ENCODE data around the gene TIAM2. TPM values are rescaled to one million over a fixed set of nuclear protein-coding genes. Genes with fewer than 3 reads are reported as not detected.

Gene TIAM2
- total and polyA plus RNA-seq, 2 donors, result 12.1 to 26.8 TPM

GRCh38 chr6:155155787-155156447, 160.8 kb downstream of the TIAM2 start:
- Histone ChIP-seq H3K36me3 (ENCODE audit: insufficient read depth) (no peaks in the 10 kb centered on the region), H3K27ac (ENCODE audit: low read depth) (no peak overlapping the region), H3K4me1 (ENCODE audit: insufficient read depth) (no peaks in the 10 kb centered on the region), H3K4me3 (ENCODE audit: low read depth, low read length) (no peak overlapping the region)
- DNase-seq (ENCODE audit: extremely low spot score), result no peak
- WGBS, result 90% methylated on average over 10 of the region's 10 CpGs

DNA sequence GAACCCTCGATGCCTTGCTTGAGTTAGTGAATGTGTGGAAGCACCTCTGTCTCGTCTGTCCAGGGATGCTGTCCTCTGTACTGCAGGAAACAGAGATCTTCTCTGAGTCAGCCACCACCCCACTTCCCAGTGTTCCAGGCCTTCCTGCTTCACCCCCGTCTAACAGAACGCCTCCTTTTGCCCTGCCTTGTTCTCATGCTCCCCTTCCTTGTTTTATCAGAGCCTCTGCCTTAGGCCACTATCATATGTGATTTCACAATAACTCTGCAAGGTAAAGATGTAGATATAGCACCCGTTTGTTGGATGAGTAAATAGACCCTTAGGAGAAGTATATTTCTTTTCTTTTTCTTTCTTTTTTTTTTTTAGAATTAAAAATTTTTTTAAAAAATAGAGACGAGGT, 162.0 kb downstream of the TIAM2 start:
- Histone ChIP-seq H3K4me3 (ENCODE audit: low read depth, low read length) (no peak overlapping the region), H3K4me1 (ENCODE audit: insufficient read depth) (no peaks in the 10 kb centered on the region), H3K36me3 (ENCODE audit: insufficient read depth) (no peaks in the 10 kb centered on the region), H3K27ac (ENCODE audit: low read depth) (no peak overlapping the region)
- no peak for DNase-seq (ENCODE audit: extremely low spot score)
- WGBS, result 80% methylated on average over 6 of the region's 6 CpGs

DNA sequence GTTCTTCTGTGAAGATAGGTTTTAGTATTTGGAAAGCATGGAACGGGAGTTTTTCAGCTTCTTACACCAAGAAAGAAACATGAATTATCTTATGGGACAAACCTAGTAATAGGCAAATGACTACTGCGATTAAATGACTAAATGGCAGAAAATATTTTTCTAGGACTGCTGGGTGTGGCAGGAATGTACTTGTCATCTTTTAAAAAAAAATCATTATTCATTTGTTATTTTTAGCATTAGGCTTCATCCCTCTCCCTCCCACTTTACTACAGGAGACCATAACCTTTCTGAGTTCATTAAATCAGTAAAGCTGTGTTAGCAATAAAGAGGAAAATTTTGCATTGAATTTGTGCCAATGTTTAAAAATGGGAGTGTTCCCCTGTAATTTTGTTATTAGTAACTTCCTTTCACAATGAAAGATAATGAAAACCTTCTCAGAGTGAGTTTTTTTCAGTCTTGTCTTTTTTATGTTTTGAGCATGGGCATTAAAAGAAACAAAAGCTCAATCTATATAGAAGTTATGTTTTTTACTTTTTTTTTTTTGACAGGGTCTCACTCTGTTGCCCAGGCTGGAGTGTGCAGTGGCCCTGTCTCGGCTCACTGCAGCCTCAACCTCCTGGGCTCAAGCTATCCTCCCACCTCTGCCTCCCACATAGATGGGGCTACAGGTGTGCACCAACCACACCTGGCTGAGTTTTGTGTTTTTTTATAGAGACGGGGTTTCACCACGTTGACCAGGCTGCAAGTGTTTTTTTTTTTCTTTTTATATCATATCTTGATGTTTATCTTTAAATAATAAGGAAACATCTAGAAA, 163.1 kb downstream of the TIAM2 start:
- no peak overlapping the region for H3K4me3 ChIP-seq (ENCODE audit: low read depth, low read length)
- WGBS, result 58% methylated on average over 5 of the region's 5 CpGs
- no peak overlapping the region for H3K27ac ChIP-seq (ENCODE audit: low read depth)
- DNase-seq (ENCODE audit: extremely low spot score), result no peak
- H3K36me3 ChIP-seq (ENCODE audit: insufficient read depth), result no peaks in the 10 kb centered on the region
- no peaks in the 10 kb centered on the region for H3K4me1 ChIP-seq (ENCODE audit: insufficient read depth)

GRCh38 chr6:155162682-155163081, 167.6 kb downstream of the TIAM2 start:
- no peak overlapping the region for H3K27ac ChIP-seq (ENCODE audit: low read depth)
- no peak for DNase-seq (ENCODE audit: extremely low spot score)
- no peaks in the 10 kb centered on the region for H3K36me3 ChIP-seq (ENCODE audit: insufficient read depth)
- H3K4me3 ChIP-seq (ENCODE audit: low read depth, low read length), result no peak overlapping the region
- 89% methylated on average over 3 of the region's 3 CpGs for whole genome bisulfite sequencing
- H3K4me1 ChIP-seq (ENCODE audit: insufficient read depth), result no peaks in the 10 kb centered on the region

DNA sequence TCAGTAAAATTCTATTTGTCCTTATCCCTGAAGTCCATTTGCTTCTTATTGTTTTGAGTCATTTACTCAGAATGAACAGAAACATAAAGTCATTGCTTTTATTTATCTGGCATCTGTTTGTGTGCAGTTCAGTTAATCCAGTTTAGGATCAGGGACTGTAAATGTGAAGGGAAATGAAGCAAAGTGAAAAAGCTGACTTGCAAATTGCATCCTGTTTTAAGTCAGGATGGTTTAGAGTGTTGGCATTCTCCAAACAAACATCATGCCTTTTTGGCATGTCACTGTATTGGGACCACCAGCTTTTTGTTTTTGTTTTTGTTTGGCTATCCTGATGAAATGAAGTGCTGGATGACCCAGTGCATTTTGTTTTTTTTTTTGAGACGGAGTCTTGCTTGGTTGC, 168.5 kb downstream of the TIAM2 start:
- no peak overlapping the region for H3K27ac ChIP-seq (ENCODE audit: low read depth)
- H3K4me1 ChIP-seq (ENCODE audit: insufficient read depth), result no peaks in the 10 kb centered on the region
- 79% methylated on average over 1 of the region's 1 CpG for WGBS
- no peak overlapping the region for H3K4me3 ChIP-seq (ENCODE audit: low read depth, low read length)
- no peaks in the 10 kb centered on the region for H3K36me3 ChIP-seq (ENCODE audit: insufficient read depth)
- no peak for DNase-seq (ENCODE audit: extremely low spot score)

- no peaks in the 10 kb centered on the region for H3K36me3 ChIP-seq (ENCODE audit: insufficient read depth)
- WGBS, result 87% methylated on average over 12 of the region's 12 CpGs
- H3K27ac ChIP-seq (ENCODE audit: low read depth), result no peak overlapping the region
- H3K4me1 ChIP-seq (ENCODE audit: insufficient read depth), result no peaks in the 10 kb centered on the region
- DNase-seq (ENCODE audit: extremely low spot score), result no peak
- H3K4me3 ChIP-seq (ENCODE audit: low read depth, low read length), result no peak overlapping the region
These were observed 170.1 kb downstream of the TIAM2 start for GRCh38 chr6:155165029-155165710.

DNA sequence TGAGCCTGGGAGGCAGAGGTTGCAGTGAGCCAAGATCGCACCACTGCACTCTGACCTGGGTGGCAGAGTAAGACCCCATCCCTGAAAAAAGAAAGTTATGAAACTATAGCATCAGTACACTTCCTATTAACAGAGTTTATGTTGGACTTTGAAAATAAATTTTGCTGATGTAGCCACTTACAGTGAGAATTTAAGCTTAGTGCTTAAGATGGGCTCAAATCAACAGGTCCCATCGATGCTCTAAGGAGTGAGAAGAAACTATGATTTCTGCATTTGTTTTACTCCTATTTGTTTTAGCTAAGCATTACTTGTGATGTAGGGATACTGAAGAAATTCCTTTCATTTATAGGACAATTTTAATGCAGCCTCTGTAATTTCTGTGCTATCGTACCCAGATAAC, 175.4 kb downstream of the TIAM2 start:
- no peaks in the 10 kb centered on the region for H3K36me3 ChIP-seq (ENCODE audit: insufficient read depth)

DNA sequence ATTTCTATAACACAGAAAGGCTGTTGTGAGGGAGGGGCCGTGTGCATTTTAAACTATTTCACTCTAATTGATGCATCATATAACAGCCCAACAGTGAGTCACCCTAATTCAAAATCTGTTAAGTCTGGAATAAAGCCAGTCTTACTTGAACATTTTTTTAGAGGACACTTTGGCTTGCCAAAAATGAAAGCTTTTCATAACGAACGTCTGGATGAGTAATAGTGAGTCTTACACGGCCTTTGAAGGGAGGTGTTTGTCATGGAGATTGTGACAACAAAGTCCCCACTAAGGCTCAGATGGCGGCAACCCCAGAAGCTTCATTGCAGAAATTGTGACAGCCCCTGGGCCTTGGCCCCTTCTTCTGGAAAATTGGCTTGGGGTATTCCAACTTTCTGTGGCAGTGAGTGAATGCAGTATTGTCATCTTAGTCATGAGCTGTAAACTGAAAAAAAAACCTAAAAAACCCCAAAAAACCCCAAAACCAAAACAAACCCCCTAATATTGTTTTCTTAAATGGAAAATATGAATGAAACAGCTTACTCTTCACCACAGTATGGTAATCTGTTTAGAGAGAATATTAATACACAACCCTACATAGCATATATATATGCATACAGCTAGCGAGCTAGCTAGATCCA, 176.1 kb downstream of the TIAM2 start:
- Histone ChIP-seq H3K36me3 (ENCODE audit: insufficient read depth) (no peaks in the 10 kb centered on the region), H3K27ac (ENCODE audit: low read depth) (no peak overlapping the region), H3K4me1 (ENCODE audit: insufficient read depth) (no peaks in the 10 kb centered on the region), H3K4me3 (ENCODE audit: low read depth, low read length) (no peak overlapping the region)
- 16% methylated on average over 6 of the region's 6 CpGs for WGBS
- no peak for DNase-seq (ENCODE audit: extremely low spot score)

More for the DNA sequence above, 175.4 kb downstream of the TIAM2 start:
- Histone ChIP-seq H3K4me1 (ENCODE audit: insufficient read depth) (no peaks in the 10 kb centered on the region), H3K4me3 (ENCODE audit: low read depth, low read length) (no peak overlapping the region), H3K27ac (ENCODE audit: low read depth) (no peak overlapping the region)
- WGBS, result 75% methylated on average over 3 of the region's 3 CpGs
- DNase-seq (ENCODE audit: extremely low spot score), result no peak

GRCh38 chr6:155171747-155172449, 176.8 kb downstream of the TIAM2 start:
- no peaks in the 10 kb centered on the region for H3K36me3 ChIP-seq (ENCODE audit: insufficient read depth)
- H3K27ac ChIP-seq (ENCODE audit: low read depth), result no peak overlapping the region
- no peak overlapping the region for H3K4me3 ChIP-seq (ENCODE audit: low read depth, low read length)
- DNase-seq (ENCODE audit: extremely low spot score), result peak; percentile 37
- WGBS, result 38% methylated on average over 7 of the region's 7 CpGs
- no peaks in the 10 kb centered on the region for H3K4me1 ChIP-seq (ENCODE audit: insufficient read depth)

- H3K36me3 ChIP-seq (ENCODE audit: insufficient read depth), result no peaks in the 10 kb centered on the region
- no peak overlapping the region for H3K4me3 ChIP-seq (ENCODE audit: low read depth, low read length)
- WGBS, result 86% methylated on average over 5 of the region's 5 CpGs
- H3K27ac ChIP-seq (ENCODE audit: low read depth), result no peak overlapping the region
- DNase-seq (ENCODE audit: extremely low spot score), result no peak
- H3K4me1 ChIP-seq (ENCODE audit: insufficient read depth), result no peaks in the 10 kb centered on the region
These were observed 178.4 kb downstream of the TIAM2 start for GRCh38 chr6:155173488-155173887.

- H3K27ac ChIP-seq (ENCODE audit: low read depth), result no peak overlapping the region
- H3K4me3 ChIP-seq (ENCODE audit: low read depth, low read length), result no peak overlapping the region
- 36% methylated on average over 12 of the region's 12 CpGs for WGBS
- H3K4me1 ChIP-seq (ENCODE audit: insufficient read depth), result no peaks in the 10 kb centered on the region
- peak; percentile 64 for DNase-seq (ENCODE audit: extremely low spot score)
- no peaks in the 10 kb centered on the region for H3K36me3 ChIP-seq (ENCODE audit: insufficient read depth)
These were observed 179.6 kb downstream of the TIAM2 start for GRCh38 chr6:155174576-155175211.

DNA sequence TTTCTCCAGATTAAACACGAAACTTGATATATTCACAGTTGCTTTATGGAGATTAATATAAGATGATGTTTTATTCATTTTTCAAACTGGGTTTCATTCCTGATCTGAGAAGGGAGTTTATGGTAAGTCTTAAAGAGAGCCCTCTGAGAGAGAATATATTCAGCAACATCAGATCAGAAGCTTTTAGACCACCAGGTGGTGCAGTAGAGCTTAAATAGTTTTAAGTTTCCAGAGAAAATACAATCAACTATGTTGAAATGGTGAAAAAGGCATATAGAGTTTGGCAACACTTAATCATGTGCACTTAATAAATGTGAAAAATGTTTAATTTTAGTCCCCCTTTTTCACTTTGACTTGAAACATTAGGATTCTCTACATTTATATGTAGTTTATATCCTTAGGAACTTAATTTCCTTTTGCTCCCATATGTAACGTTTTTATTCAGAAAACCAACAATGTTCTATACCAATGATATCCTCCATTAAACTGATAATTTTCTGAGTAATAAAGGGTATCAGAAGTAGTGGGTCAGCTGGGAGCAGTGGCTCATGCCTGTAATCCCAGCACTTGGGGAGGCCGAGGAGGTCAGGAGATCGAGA, 182.3 kb downstream of the TIAM2 start:
- peaks cover 2% of the 10 kb centered on the region for H3K36me3 ChIP-seq (ENCODE audit: insufficient read depth)
- H3K27ac ChIP-seq (ENCODE audit: low read depth), result no peak overlapping the region
- peak; percentile 51 for DNase-seq (ENCODE audit: extremely low spot score)
- H3K4me1 ChIP-seq (ENCODE audit: insufficient read depth), result no peaks in the 10 kb centered on the region
- WGBS, result 87% methylated on average over 4 of the region's 4 CpGs
- no peak overlapping the region for H3K4me3 ChIP-seq (ENCODE audit: low read depth, low read length)
